Testis (tissue), 3 donors: ENCODE data around the gene MAGI2. TPM values are rescaled to one million over a fixed set of nuclear protein-coding genes. Genes with fewer than 3 reads are reported as not detected.

Source experiments
- DNase-seq: peaks from one replicate; pipeline ENCODE4 v3.0.0-alpha.2; 2019
- H3K27ac ChIP-seq, 2 donors: fragments of 200-600 bp; sonication (generic); one replicate each; pipeline ENCODE4 v1.5.1; 2019
- H3K27me3 ChIP-seq: fragments of 200-600 bp; sonication (generic); one replicate; pipeline ENCODE4 v1.5.1; 2019
- H3K36me3 ChIP-seq: fragments of 200-600 bp; sonication (generic); one replicate; pipeline ENCODE4 v1.5.1; 2017; ENCODE audit warnings: low read depth; ENCODE audit errors: missing control alignments
- H3K4me1 ChIP-seq: fragments of 200-600 bp; sonication (generic); one replicate; pipeline ENCODE4 v1.5.1; 2019
- H3K4me3 ChIP-seq, 2 donors: fragments of 200-600 bp; sonication (generic); one replicate each; pipeline ENCODE4 v1.5.1; 2017 to 2019
- H3K9me3 ChIP-seq: fragments of 200-600 bp; sonication (generic); one replicate; pipeline ENCODE4 v1.5.1; 2017
- POLR2A ChIP-seq: fragments of 450-650 bp; IDR thresholded peaks from one replicate; pipeline ENCODE4 v1.6.1; 2017; ENCODE audit warnings: antibody characterized with exemption, mild to moderate bottlenecking, moderate library complexity
- WGBS, 2 donors: methylation state at CpG; one replicate each; pipeline ENCODE4 v1.1.5; 2018; 5-methylcytosine and 5-hydroxymethylcytosine counted together
- intact Hi-C: fragments of 100-400 bp; cut with DNase I; formaldehyde crosslinking; loops from one replicate; pipeline ENCODE4 v1.15.1; 2023; ENCODE audit warnings: low total_unique reads
- polyA plus RNA-seq: library from polyadenylated mRNA; stranded (reverse); fragments of 350-450 nt; fragmentation: Illumina TruSeq; extraction: RNeasy Lipid Tissue Mini Kit (QIAGEN cat#74804); gene quantifications from one replicate; pipeline ENCODE4 v1.2.3, GENCODE V29; 2014; ENCODE audit warnings: low read depth, low replicate concordance; ENCODE audit not compliant: insufficient read depth
- total RNA-seq, 2 donors: library from RNA; depleted of rRNA; stranded (reverse); fragments of >200 nt; gene quantifications; one replicate each; pipeline ENCODE4 v1.2.3, GENCODE V29; 2016
- TF ChIP-seq, protein P1 (sequence below), 3 experiments: fragments of 450-650 bp in 2 of 3; fragments of 200-600 bp in 1 of 3; sonication (generic) in 1 of 3; IDR thresholded peaks; one replicate each; pipeline ENCODE4 v1.5.1; 2016 to 2019; ENCODE audit warnings: antibody characterized with exemption in 3 of 3, mild to moderate bottlenecking in 2 of 3, moderate library complexity in 1 of 3

The MAGI2 gene
- total and polyA plus RNA-seq, 3 donors from 2014 or later, result 11.2 to 13.1 (median 12.4) TPM

DNA sequence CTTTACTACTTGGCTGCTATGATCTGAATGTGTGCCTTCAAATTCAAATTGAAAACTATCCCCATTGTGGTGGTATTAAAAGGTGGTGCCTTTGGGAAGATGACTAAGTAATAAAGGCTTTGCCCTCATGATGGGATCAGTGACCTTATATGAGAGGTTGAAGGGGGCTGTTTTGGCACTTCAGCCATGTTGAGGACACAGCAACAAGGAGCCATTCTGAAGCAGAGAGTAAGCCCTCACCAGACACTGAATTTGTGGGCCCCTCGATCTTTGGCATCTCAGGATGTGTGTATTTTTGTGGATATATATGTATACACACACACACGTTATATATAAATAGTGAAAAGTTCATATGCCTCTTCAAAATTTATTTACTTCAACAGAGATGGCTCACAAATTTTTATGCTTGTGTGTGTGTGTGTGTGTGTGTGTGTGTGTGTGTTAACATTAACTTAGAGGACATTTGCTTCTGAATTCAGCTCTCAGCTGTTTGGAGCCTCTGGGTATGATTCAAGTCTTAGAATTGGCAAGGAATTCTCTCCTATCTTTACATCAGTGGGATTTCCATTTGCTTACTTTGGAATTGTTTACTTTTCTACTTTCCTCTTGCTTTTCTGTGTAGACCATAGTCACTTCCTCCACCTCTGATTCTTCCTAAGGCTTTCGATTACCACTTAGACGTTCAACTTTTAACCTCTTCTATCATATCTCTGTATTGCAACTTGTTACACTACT lies 66.6 kb downstream of the MAGI2 start:
- no peak for DNase-seq
- Histone ChIP-seq H3K4me3 (no peak overlapping the region), H3K27ac (no peak overlapping the region), H3K36me3 (no peaks in the 10 kb centered on the region), H3K27me3 (no peaks in the 10 kb centered on the region), H3K9me3 (no peaks in the 10 kb centered on the region), H3K4me1 (no peaks in the 10 kb centered on the region)
- 73 to 78% methylated on average over 4 of the region's 4 CpGs for WGBS, 2 donors
- TF ChIP-seq POLR2A, result no peak
- TF ChIP-seq, protein P1, sequence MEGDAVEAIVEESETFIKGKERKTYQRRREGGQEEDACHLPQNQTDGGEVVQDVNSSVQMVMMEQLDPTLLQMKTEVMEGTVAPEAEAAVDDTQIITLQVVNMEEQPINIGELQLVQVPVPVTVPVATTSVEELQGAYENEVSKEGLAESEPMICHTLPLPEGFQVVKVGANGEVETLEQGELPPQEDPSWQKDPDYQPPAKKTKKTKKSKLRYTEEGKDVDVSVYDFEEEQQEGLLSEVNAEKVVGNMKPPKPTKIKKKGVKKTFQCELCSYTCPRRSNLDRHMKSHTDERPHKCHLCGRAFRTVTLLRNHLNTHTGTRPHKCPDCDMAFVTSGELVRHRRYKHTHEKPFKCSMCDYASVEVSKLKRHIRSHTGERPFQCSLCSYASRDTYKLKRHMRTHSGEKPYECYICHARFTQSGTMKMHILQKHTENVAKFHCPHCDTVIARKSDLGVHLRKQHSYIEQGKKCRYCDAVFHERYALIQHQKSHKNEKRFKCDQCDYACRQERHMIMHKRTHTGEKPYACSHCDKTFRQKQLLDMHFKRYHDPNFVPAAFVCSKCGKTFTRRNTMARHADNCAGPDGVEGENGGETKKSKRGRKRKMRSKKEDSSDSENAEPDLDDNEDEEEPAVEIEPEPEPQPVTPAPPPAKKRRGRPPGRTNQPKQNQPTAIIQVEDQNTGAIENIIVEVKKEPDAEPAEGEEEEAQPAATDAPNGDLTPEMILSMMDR (IDR thresholded peaks at IDR 0.05), result no peak
- intact Hi-C loops, result no loop called here

DNA sequence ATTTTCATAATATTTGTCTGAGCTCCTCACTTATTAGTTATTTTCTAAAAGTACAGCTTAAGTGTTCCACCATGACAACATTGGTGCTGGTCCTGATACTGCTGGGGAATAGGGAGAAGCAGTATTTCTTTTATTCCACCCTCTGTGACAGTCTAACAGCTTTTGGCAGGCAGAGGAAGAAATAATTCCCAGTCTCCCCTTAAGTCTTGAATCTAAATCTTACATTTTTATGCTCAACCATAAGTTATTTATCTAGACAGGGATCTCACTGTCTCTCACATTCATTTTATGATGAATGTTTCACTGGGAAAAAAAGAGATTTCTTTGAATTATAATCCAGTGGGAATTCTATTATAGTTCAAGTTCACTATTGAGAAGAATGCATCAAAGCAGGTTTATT lies 71.5 kb downstream of the MAGI2 start:
- H3K4me1 ChIP-seq, result no peaks in the 10 kb centered on the region
- H3K27ac ChIP-seq, result no peak overlapping the region
- H3K4me3 ChIP-seq, result no peak overlapping the region
- no peaks in the 10 kb centered on the region for H3K36me3 ChIP-seq
- TF ChIP-seq, protein P1 (IDR thresholded peaks at IDR 0.05), result no peak
- no peak for TF ChIP-seq POLR2A
- H3K9me3 ChIP-seq, result no peaks in the 10 kb centered on the region
- DNase-seq, result no peak
- H3K27me3 ChIP-seq, result no peaks in the 10 kb centered on the region
- intact Hi-C loops, result no loop called here

DNA sequence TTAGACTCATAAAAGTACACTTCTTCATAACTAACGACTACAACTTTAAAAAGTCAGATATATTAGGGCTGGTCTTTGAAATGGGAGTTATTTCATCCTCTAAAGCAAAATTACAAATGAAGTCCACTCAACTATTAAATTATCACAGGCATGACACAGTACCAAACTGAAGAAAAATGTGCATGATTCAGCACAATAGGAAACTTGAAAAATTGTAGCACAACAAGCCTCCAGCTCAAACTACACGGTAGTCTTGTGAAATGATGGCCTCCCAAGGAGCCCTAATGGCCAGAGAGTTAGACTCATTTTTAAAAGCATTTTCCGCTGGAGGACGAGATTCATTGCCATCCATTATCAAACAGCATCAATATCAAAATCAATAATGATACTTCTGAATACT lies 76.4 kb downstream of the MAGI2 start:
- no peak for DNase-seq
- 64 to 67% methylated on average over 4 of the region's 4 CpGs for WGBS, 2 donors

DNA sequence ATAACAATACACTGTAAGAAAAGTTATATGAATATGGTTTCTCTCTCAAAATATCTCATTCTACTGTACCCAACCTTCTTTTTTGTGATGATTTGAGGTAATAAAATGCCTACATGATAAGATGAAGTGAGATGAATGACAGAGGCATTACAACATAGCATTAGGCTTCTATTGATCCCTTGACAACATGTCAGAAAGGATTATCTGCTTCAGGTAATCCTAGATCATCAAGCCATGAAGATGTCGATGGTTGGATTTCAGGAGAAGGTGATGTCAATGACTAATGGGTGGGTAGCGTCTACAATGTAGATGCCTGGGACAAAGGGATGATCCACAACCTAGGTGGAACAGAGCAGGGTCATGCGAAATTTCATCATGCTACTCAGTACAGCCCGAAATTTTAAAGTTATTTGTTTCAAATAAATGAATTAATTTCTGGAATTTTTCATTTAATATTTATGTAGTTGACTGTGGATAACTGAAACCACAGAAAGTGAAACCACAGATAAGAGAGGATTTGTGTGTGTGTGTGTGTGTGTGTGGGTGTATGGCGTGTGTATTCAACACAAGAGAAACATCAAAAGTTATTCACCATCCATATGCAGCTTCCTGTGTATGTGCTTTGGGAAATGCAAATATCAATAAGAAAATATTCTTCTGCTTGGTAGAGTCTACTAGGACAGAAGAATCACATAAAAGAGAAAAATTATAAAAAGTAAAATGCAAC lies 77.0 kb downstream of the MAGI2 start:
- no peak overlapping the region for H3K4me3 ChIP-seq
- DNase-seq, result no peak
- intact Hi-C loops, result no loop called here
- no peak overlapping the region for H3K27ac ChIP-seq
- 76 to 96% methylated on average over 5 of the region's 5 CpGs for WGBS, 2 donors
- no peaks in the 10 kb centered on the region for H3K4me1 ChIP-seq
- TF ChIP-seq POLR2A, result no peak
- TF ChIP-seq, protein P1 (IDR thresholded peaks at IDR 0.05), result no peak
- H3K36me3 ChIP-seq, result no peaks in the 10 kb centered on the region
- H3K27me3 ChIP-seq, result no peaks in the 10 kb centered on the region
- no peaks in the 10 kb centered on the region for H3K9me3 ChIP-seq

More for the DNA sequence above, 76.4 kb downstream of the MAGI2 start:
- Histone ChIP-seq H3K4me3 (no peak overlapping the region), H3K27me3 (no peaks in the 10 kb centered on the region), H3K27ac (no peak overlapping the region), H3K36me3 (no peaks in the 10 kb centered on the region), H3K4me1 (no peaks in the 10 kb centered on the region), H3K9me3 (no peaks in the 10 kb centered on the region)
- intact Hi-C loops, result no loop called here
- TF ChIP-seq, protein P1 (IDR thresholded peaks at IDR 0.05), result no peak
- no peak for TF ChIP-seq POLR2A
